Nasal cavity respiratory epithelium epithelial cell of viscerocranial mucosa (primary cell): ENCODE data around the gene MRAP. TPM values are rescaled to one million over a fixed set of nuclear protein-coding genes. Genes with fewer than 3 reads are reported as not detected.

Experiments used
- total RNA-seq: library from RNA; depleted of rRNA; stranded (reverse); fragments of >200 nt; gene quantifications from 2 replicates; pipeline ENCODE4 v1.2.3, GENCODE V29; 2014

MRAP gene
- not detected in 2 replicates for total RNA-seq

DNA sequence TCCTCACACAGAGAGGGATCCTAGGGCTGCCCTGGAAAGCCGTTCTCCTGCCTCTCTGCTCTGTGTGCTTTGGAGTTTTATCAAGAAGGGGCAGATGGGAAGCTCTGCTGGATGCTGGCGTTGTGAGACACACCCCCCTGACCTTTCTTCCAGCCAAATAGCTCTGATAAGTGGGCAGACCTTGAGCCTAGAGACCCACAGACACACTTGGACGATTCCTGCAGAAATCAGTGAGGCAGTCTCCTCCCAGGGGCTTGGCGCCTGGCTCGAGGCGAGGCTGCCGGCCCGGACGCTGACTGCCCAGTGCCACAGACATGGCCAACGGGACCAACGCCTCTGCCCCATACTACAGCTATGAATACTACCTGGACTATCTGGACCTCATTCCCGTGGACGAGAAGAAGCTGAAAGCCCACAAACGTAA lies at the start of gene MRAP:
MRAP (plus strand) TSS at position 198 of the 424 bp plus-strand sequence; CDS start at position 315, 117 bp downstream.

DNA sequence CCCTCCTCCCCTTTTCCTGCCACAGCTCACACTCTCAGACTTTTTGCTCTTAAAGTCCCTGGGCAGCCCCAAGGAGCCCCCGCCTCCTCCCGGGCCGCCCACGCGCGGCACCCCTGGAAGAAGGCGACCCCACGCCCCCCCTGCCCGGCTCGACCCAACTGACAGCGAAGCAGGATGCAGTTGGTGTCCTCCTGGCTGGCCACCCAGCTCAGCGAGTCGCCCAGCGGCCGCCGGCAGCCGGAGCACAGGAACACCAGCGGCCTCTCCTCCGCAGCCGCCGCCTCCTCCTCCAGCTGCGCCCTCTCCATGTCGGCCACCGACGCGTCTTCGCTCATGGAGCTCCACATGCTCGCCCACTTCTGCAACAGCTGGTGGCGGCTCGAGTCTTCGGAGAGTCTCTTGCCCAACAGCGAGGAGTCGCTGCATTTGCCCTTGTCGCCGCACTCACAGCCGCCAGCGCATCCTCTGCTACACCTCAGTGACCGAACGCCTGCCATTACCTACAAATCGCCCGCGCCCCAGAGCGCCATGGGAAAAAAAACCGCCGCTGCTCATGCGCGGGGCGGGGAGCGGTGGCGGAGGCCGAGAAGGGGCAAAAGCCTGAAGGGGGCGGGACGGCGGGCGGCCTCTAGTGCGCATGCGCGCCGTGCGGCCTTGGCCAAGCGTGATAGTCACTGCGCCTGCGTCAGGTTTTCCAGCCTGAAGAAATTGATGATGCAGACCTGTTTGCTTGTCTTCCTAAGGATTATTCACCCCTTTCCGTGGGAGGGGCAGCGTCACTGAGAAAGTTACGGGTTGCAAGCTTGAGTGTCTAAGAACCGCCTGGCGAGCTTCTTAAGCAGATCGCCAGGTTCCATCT lies 19.9 kb upstream of the MRAP start, which contains the start of gene MIS18A:
MIS18A (minus strand) TSS at position 532 of the 859 bp plus-strand sequence; CDS start at position 497, 35 bp downstream.

Other genes with a start within 250 kb of the MRAP start
- 5.5 and 5.9 TPM in 2 replicates for gene MIS18A, start 19.8 kb upstream of the MRAP start, total RNA-seq
- gene URB1, start 94.2 kb downstream of the MRAP start, total RNA-seq, result 33.2 and 55.0 TPM in 2 replicates
- gene EVA1C, start 113.9 kb downstream of the MRAP start, total RNA-seq, result 8.9 and 11.1 TPM in 2 replicates